Sciatic nerve (tissue), 2 donors: ENCODE measurements around the gene CMPK2. TPM values are rescaled to one million over a fixed set of nuclear protein-coding genes. Genes with fewer than 3 reads are reported as not detected.
"Not testable (repeated sequence)": the region's sequence is repeated elsewhere in the genome, so short reads cannot be mapped to it uniquely, and the experiment has no call there.

Experiments used
- ATAC-seq: fragments of 200-7000 bp; cut with Tn5 transposase; one replicate; pipeline ENCODE4 v1.9.1; 2020; ENCODE audit warnings: mild to moderate bottlenecking, moderate library complexity
- DNase-seq: peaks from one replicate; pipeline ENCODE4 v3.0.0-alpha.2; 2020; ENCODE audit warnings: low spot score
- intact Hi-C: fragments of 100-400 bp; cut with DNase I; formaldehyde crosslinking; loops from one replicate; pipeline ENCODE4 v1.14.2; 2022
- total RNA-seq: library from RNA; stranded (reverse); fragmentation: NEBNext Ultra II Directional; extraction: Animal tissue kit (Norgen Biotek cat#: 25700); gene quantifications from one replicate; pipeline ENCODE4 v1.2.1, GENCODE V29; 2021
- donor health status: DM: no; HTN: no; CAD: no.
- donor health status: DM: no; HTN: no; CAD: no.

CMPK2 gene
- total RNA-seq, 1 donor from 2014 or later = 4.1 TPM

DNA sequence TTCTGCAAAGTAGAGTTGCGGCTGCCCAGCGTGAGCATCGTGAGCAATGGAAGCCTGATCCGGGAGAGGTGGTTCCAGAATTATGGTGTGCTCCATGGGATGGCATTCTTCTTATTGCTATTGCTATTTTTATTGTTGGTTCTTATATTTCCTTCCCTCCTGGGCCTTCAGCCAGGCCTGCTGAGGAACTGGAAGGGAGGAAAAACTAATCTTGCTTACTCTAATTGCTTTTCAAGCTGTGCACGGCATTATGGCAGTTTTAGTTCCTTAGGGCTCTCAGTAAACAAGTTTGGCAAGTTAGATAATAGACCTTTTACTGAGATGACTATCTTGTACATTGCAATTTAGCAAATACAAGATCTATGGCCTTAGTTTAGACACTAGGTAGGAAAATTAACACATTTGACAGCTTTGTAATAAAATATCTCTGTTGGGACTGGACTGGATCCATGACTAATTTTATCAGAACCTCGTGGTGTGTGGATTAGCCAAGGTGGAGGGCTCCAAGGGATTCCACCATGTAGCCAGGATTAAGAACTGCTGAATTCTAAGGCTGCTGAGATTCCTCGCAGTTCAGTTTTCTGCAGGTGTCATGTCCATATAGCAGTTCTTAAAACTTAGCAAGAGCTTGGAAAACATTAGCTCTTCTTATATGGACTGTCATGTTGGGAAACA lies 17.9 kb upstream of the CMPK2 start:
- intact Hi-C loops = loop anchor here (10.0 kb wide), 1 partner anchor 151 kb away; no protein-coding TSS in a partner anchor
- ATAC-seq = peak; percentile 36

GRCh38 chr2:6881516-6881915 lies 15.8 kb upstream of the CMPK2 start:
- intact Hi-C loops = loop anchor here (10.0 kb wide), 1 partner anchor 153 kb away; no protein-coding TSS in a partner anchor
- no peak for ATAC-seq
- no peak for DNase-seq

More for the DNA sequence above, 17.9 kb upstream of the CMPK2 start:
- no peak for DNase-seq

- no peak for ATAC-seq
- no peak for DNase-seq
- intact Hi-C loops = loop anchor here (10.0 kb wide), 1 partner anchor 154 kb away; no protein-coding TSS in a partner anchor
Measured at GRCh38 chr2:6881046-6881445, 15.3 kb upstream of the CMPK2 start.

GRCh38 chr2:6880200-6880733 lies 14.6 kb upstream of the CMPK2 start:
- ATAC-seq = no peak
- intact Hi-C loops = loop anchor here (10.0 kb wide), 1 partner anchor 155 kb away; no protein-coding TSS in a partner anchor
- DNase-seq = no peak

DNA sequence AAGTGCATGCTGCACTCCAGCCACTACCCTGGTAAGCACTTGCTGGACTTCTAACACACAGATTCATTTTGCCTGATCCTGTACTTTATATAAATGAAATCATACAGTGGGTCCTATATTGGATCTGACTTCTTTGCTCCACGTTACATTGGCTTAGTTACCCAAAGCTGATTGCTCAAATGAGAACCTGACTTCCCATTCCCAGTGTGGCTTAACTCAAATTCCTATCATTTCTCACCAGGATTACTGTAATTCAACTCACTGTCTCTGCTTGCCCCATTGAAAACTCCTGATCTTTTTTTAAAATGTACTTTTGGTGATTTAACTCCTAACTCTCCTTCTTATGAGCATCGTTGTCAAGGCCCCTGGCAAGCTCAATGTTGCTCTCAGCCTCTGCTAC lies 13.3 kb upstream of the CMPK2 start:
- no peak for DNase-seq
- no peak for ATAC-seq
- intact Hi-C loops = no loop called here

GRCh38 chr2:6878549-6878948 lies 12.8 kb upstream of the CMPK2 start:
- ATAC-seq = no peak

GRCh38 chr2:6877402-6878304 lies 11.9 kb upstream of the CMPK2 start, which contains the start of gene RSAD2:
RSAD2 (plus strand) TSS chr2:6877777; CDS start chr2:6877801, 24 bp downstream.
- ATAC-seq = peak; percentile 82
- no peak for DNase-seq
- intact Hi-C loops = no loop called here

More at GRCh38 chr2:6878549-6878948, 12.8 kb upstream of the CMPK2 start:
- intact Hi-C loops = no loop called here
- no peak for DNase-seq

DNA sequence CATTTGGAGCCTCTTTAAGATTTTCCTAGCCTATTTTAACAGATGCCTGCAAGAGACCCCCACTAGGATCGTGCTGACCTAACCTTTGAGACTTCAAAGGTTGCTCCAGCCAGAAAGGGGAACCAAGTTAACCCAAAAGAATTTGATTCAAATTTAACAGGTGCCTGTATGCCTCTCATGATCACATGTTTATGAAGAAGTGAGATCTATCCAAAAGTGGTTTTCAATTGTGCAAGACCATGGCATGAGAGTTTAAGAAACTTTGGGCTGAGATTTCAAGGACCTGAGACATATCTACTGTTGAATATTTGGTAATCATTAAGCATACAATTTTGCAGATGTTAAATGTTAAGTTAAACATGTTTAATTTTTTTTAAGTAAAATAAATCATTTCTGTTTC lies 10.6 kb upstream of the CMPK2 start:
- no peak for ATAC-seq
- intact Hi-C loops = no loop called here
- DNase-seq = no peak

DNA sequence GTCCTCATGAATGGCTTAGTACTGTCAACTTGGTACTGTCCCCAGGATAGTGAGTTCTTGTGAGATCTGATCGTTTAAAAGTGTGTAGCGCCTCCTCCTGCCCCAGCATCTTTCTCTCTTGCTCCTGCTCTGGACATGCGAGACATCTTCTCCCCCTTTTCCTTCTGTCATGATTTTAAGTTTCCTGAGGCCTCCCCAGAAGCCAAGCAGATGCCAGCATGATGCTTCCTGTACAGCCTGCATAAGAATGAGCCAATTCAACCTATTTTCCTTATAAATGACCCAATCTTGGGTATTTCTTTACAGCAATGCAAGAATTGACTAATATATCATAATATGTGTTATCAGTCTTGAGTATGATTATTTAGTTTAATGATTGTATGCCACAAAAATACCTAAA lies 8.3 kb upstream of the CMPK2 start:
- ATAC-seq (no peak), DNase-seq (no peak)
- intact Hi-C loops = no loop called here

DNA sequence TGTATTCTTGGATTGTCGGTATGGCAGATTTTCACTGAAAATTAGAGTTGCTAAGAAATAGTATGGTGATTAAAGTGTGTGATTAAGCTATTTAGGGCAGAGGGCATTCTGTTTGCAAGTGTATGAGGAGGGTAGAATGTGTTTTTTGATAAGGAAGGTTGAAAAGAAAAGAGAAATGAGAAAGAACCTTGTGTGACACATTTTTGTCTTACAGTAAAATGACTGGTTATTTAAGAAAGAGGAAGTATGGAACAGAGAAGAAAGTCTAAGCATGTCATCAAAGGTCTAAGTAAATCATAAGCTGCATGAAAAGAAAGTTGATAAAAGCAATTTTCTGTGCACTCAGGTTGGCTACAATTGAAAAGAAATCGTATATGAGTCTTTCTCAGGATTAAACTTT lies 6.7 kb upstream of the CMPK2 start:
- ATAC-seq (no peak), DNase-seq (no peak)
- intact Hi-C loops = no loop called here

DNA sequence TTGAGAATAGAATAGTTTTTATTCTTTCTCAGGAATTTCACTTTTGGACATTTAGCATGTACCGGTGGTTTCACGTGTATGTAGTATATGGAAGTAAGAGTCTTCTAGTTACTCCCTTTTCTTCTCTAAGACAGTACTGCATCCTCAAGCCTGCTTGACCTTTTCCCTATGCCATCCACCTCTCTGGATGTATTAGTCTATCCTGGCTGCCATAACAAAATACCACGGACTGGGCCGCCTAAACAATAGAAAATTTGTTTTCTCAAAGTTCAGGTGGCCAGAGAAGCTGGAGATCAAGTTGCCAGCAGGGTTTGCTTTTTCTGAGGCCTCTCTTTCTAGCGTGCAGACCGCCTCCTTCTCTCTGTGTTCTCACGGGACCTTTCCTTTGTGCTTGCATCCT lies 1.3 kb upstream of the CMPK2 start:
- DNase-seq (no peak), ATAC-seq (no peak)
- intact Hi-C loops = no loop called here

DNA sequence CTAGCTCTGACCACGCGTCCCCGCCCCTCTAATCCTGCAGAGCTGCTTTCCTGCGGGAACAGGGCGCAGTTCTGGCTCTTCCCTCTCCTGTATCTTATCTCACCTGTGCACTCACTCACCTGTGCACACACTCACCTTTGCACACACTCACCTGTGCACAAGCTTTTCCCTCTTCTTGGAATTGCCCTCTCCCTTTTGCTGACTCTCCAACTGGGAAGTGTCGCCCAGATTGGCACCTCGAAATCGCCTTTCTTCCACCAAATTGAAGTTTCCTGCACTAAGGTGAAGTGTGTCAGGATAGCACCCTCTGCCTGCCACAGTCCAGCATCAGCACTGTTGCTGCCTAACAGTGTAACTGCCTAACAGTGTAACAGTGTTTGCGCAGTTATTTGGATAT lies 566 bp upstream of the CMPK2 start:
- ATAC-seq (peak; percentile 63), DNase-seq (no peak)
- intact Hi-C loops = no loop called here

DNA sequence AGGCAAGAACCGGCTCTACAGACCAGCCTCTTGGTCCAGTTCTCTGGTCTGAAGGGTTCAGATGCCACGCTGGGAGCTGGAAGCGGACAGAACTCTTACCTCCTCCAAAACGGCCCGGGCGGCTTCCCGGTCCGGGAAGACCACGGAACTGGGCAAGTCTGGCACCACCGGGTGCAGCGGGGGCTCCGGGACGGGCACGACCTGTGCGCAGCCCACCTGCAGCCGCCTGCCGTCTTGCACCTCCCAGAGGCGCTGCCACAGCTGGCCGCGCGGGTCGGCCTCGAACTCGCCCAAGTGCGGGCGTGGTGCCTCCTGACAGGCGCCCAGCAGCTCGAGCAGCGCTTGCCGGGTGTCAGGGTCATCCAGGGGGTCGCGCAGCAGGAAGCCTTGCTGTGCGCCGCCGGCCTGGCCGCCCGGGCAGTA lies 773 bp downstream of the CMPK2 start:
- no peak for DNase-seq
- no peak for ATAC-seq

DNA sequence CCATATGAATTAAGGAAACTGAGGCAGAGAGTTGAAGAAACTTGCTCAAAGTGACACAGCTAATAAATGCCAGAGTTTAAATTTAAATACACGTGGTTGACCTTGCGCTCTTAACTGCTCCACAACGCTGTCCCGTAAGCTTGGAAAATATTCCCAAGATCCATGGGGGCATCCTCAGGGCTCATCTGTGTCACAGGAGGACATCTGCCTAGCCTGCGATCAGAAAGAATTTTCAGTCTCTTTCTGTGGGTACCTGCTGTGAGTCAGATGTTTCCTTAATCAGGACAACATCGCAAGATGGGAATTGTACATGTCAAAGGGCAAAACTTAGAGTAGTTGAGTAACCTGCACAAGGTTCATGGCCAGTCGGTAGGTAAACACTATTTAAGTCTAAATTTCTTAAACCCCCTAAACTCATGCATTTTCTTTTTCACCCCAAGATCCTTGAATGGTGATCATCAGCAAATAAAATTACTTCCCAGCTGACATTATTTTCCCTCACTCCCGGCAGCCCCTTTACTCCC lies 1.4 kb downstream of the CMPK2 start:
- intact Hi-C loops = no loop called here
- ATAC-seq = no peak
- DNase-seq = no peak

More for the DNA sequence above, 773 bp downstream of the CMPK2 start:
- intact Hi-C loops = no loop called here

GRCh38 chr2:6863792-6864191 lies 1.9 kb downstream of the CMPK2 start:
- intact Hi-C loops = no loop called here
- ATAC-seq (no peak), DNase-seq (no peak)

DNA sequence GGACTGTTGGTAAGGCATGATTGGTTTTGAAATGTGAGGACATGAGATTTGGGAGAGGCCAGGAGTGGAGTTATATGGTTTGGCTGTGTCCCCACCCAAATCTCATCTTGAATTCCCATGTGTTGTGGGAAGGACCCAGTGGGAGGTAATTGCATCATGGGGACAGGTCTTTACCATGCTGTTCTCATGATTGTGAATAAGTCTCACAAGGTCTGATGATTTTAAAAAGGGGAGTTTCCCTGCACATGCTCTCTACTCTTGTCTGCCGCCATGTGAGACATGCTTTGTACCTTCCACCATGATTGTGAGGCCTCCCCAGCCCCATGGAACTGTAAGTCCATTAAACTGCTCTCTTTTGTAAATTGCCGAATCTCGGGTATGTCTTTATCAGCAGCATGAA lies 5.4 kb downstream of the CMPK2 start:
- ATAC-seq = no peak
- DNase-seq = no peak
- intact Hi-C loops = no loop called here

DNA sequence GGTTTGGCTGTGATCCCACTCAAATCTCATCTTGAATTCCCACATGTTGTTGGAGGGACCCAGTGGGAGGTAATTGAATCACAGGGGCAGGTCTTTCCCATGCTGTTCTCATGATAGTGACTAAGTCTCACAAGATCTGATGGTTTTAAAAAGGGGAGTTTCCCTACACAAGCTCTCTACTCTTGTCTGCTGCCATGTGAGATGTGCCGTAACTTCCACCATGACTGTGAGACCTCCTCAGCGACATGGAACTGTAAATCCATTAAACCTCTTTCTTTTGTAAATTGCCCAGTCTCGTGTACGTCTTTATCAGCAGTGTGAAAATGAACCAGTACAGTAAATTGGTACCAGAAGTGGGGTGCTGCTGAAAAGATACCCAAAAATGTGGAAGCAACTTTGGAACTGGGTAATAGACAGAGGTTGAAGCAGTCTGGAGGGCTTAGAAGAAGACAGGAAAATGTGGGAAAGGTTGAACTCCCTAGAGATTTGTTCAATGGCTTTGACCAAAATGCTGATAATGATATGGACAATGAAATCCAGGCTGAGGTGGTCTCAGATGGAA lies 7.2 kb downstream of the CMPK2 start:
- DNase-seq, ATAC-seq, intact Hi-C loops: not testable (repeated sequence)

GRCh38 chr2:6856548-6856920 lies 9.2 kb downstream of the CMPK2 start:
- intact Hi-C loops = no loop called here
- DNase-seq (no peak), ATAC-seq (no peak)

DNA sequence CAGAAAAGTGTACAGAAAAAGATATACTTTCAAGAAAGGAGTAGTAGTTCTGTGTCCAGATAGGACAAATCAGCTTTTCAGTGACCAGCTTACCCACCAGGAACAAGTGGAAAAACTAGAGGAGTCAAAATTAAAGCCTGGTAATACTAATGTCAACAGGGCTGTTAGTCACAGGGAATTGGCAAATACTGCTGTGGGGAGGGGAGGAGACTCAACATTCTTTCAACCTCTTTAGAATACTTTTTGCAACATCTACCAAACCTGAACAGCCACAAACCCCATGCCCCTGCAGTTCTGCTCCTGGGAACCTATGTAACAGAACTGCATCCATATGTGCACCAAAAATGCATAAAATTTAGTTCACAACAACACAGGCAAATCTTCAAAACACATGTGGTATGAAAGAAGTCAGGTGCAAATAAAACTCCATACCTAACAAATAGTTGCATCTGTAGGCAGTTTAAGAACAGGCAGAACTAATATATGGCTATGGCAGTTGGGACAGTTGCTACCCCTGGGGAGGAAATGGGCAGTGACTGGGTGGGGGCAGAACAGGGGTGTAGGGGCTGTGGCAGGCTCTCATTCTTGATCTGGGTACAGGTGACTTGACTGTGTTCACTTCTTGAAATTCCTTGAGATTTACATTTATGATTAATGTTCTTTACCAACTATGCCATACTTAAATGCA lies 9.7 kb downstream of the CMPK2 start:
- DNase-seq = no peak
- no peak for ATAC-seq
- intact Hi-C loops = no loop called here
